Neural cell (in vitro differentiated cells): Measurements from ENCODE around the gene PMPCA.

ENCODE experiments used
- CTCF ChIP-seq: fragments of 450-650 bp; IDR thresholded peaks from 2 replicates; pipeline ENCODE4 v1.5.1; 2014; ENCODE audit warnings: antibody characterized with exemption, mild to moderate bottlenecking, moderate library complexity; ENCODE audit not compliant: poor library complexity, severe bottlenecking
- EP300 ChIP-seq: fragments of 450-650 bp; conservative IDR thresholded peaks from 2 replicates; pipeline ENCODE4 v1.6.1; 2014; ENCODE audit warnings: antibody characterized with exemption, mild to moderate bottlenecking, moderate library complexity; ENCODE audit not compliant: poor library complexity, severe bottlenecking
- EZH2 ChIP-seq: fragments of 200-600, 300-800 bp; shearing (Covaris generic), sonication (generic); IDR thresholded peaks from 2 replicates; pipeline ENCODE4 v1.6.1; 2014; ENCODE audit warnings: antibody characterized with exemption, low read length, borderline replicate concordance, mild to moderate bottlenecking; ENCODE audit not compliant: insufficient read depth, poor library complexity, severe bottlenecking
- RAD21 ChIP-seq: fragments of 450-650 bp; conservative IDR thresholded peaks from 2 replicates; pipeline ENCODE4 v1.6.1; 2014; ENCODE audit warnings: antibody characterized with exemption, mild to moderate bottlenecking, moderate library complexity
- REST ChIP-seq: IDR thresholded peaks from 2 replicates; pipeline ENCODE4 v1.6.1; 2012; ENCODE audit warnings: borderline replicate concordance
- SMC3 ChIP-seq: fragments of 450-650 bp; conservative IDR thresholded peaks from 2 replicates; pipeline ENCODE4 v1.6.1; 2014; ENCODE audit warnings: antibody characterized with exemption, mild to moderate bottlenecking, moderate library complexity; ENCODE audit not compliant: poor library complexity

GRCh38 chr9:136456258-136456657, 45.8 kb downstream of the PMPCA start:
- TF ChIP-seq CTCF (no peak), RAD21 (no peak), SMC3 (no peak), EZH2 (no peak), REST (no peak), EP300 (no peak)
